BLaER1 (cell line): ENCODE measurements around the gene RALGAPB.
A peak's percentile ranks its signal among the peaks of the same experiment; 100 is the strongest.

Experiments
- H3K27ac ChIP-seq: shearing (Covaris generic); formaldehyde crosslinking; 2 replicates; pipeline ENCODE4 v1.8.1; 2022
- H3K27me3 ChIP-seq: shearing (Covaris generic); formaldehyde crosslinking; 2 replicates; pipeline ENCODE4 v1.8.1; 2022
- H3K36me3 ChIP-seq: shearing (Covaris generic); formaldehyde crosslinking; 2 replicates; pipeline ENCODE4 v1.8.1; 2022
- H3K4me1 ChIP-seq: shearing (Covaris generic); formaldehyde crosslinking; 2 replicates; pipeline ENCODE4 v1.8.1; 2022
- H3K4me2 ChIP-seq: shearing (Covaris generic); formaldehyde crosslinking; 2 replicates; pipeline ENCODE4 v1.8.1; 2022
- H3K4me3 ChIP-seq: shearing (Covaris generic); formaldehyde crosslinking; 2 replicates; pipeline ENCODE4 v1.8.1; 2022
- H3K9ac ChIP-seq: shearing (Covaris generic); formaldehyde crosslinking; 2 replicates; pipeline ENCODE4 v1.8.1; 2022
- H3K9me3 ChIP-seq: shearing (Covaris generic); formaldehyde crosslinking; 2 replicates; pipeline ENCODE4 v1.8.1; 2022
- H4K20me1 ChIP-seq: shearing (Covaris generic); formaldehyde crosslinking; 2 replicates; pipeline ENCODE4 v1.8.1; 2022
- Cebpa-rat ChIP-seq: shearing (Covaris generic); IDR thresholded peaks from 2 replicates; pipeline ENCODE4 v1.8.1; 2022

Gene RALGAPB

GRCh38 chr20:38446441-38447209 lies 26.0 kb upstream of the RALGAPB start:
- Histone ChIP-seq H3K4me3 (peak overlapping the region; percentile 81), H3K27me3 (no peaks in the 10 kb centered on the region), H3K27ac (peak overlapping the region; percentile 93), H3K4me1 (peaks cover 36% of the 10 kb centered on the region), H4K20me1 (no peaks in the 10 kb centered on the region), H3K4me2 (peak overlapping the region; percentile 84), H3K9me3 (no peaks in the 10 kb centered on the region), H3K36me3 (peaks cover 25% of the 10 kb centered on the region), H3K9ac (peak overlapping the region; percentile 90)
- no peak for TF ChIP-seq Cebpa-rat

GRCh38 chr20:38447251-38447661 lies 25.4 kb upstream of the RALGAPB start:
- peaks cover 25% of the 10 kb centered on the region for H3K36me3 ChIP-seq
- H3K9me3 ChIP-seq = no peaks in the 10 kb centered on the region
- peak overlapping the region; percentile 84 for H3K4me2 ChIP-seq
- H3K27me3 ChIP-seq = no peaks in the 10 kb centered on the region
- peaks cover 30% of the 10 kb centered on the region for H3K4me1 ChIP-seq
- H3K27ac ChIP-seq = peak overlapping the region; percentile 93
- no peak for TF ChIP-seq Cebpa-rat
- H4K20me1 ChIP-seq = no peaks in the 10 kb centered on the region
- peak overlapping the region; percentile 90; the same call in 1 of the 2 replicates for H3K9ac ChIP-seq
- H3K4me3 ChIP-seq = peak overlapping the region; percentile 81

GRCh38 chr20:38447931-38448675 lies 24.5 kb upstream of the RALGAPB start:
- Histone ChIP-seq H3K4me1 (peaks cover 25% of the 10 kb centered on the region), H3K4me3 (no peak overlapping the region), H3K9ac (no peak overlapping the region), H3K27ac (no peak overlapping the region), H3K36me3 (peaks cover 25% of the 10 kb centered on the region), H3K27me3 (no peaks in the 10 kb centered on the region), H3K4me2 (peak overlapping the region; percentile 84), H3K9me3 (no peaks in the 10 kb centered on the region), H4K20me1 (no peaks in the 10 kb centered on the region)
- TF ChIP-seq Cebpa-rat = no peak

- H3K27ac ChIP-seq = no peak overlapping the region
Measured at GRCh38 chr20:38449046-38449445, 23.6 kb upstream of the RALGAPB start.

GRCh38 chr20:38450412-38450975 lies 22.1 kb upstream of the RALGAPB start:
- no peak for TF ChIP-seq Cebpa-rat
- Histone ChIP-seq H3K9me3 (no peaks in the 10 kb centered on the region), H3K4me2 (no peak overlapping the region), H3K4me3 (no peak overlapping the region), H4K20me1 (no peaks in the 10 kb centered on the region), H3K36me3 (peaks cover 25% of the 10 kb centered on the region), H3K4me1 (peaks cover 31% of the 10 kb centered on the region), H3K27ac (no peak overlapping the region), H3K9ac (no peak overlapping the region), H3K27me3 (no peaks in the 10 kb centered on the region)

More at GRCh38 chr20:38449046-38449445, 23.6 kb upstream of the RALGAPB start:
- Histone ChIP-seq H4K20me1 (no peaks in the 10 kb centered on the region), H3K36me3 (peaks cover 25% of the 10 kb centered on the region), H3K27me3 (no peaks in the 10 kb centered on the region), H3K9me3 (no peaks in the 10 kb centered on the region), H3K4me1 (peaks cover 29% of the 10 kb centered on the region), H3K4me3 (no peak overlapping the region), H3K4me2 (no peak overlapping the region), H3K9ac (no peak overlapping the region)
- no peak for TF ChIP-seq Cebpa-rat

- Histone ChIP-seq H3K9me3 (no peaks in the 10 kb centered on the region), H3K4me1 (peaks cover 12% of the 10 kb centered on the region), H3K27ac (no peak overlapping the region), H3K36me3 (peaks cover 25% of the 10 kb centered on the region), H3K4me3 (no peak overlapping the region), H3K9ac (no peak overlapping the region), H3K27me3 (no peaks in the 10 kb centered on the region), H3K4me2 (no peak overlapping the region), H4K20me1 (no peaks in the 10 kb centered on the region)
- TF ChIP-seq Cebpa-rat = no peak
Measured at GRCh38 chr20:38452880-38453624, 19.6 kb upstream of the RALGAPB start.

GRCh38 chr20:38453941-38454340 lies 18.7 kb upstream of the RALGAPB start:
- Histone ChIP-seq H3K9ac (no peak overlapping the region), H3K4me1 (peaks cover 6% of the 10 kb centered on the region; the same call in 1 of the 2 replicates), H3K27ac (no peak overlapping the region), H3K9me3 (no peaks in the 10 kb centered on the region), H3K4me2 (no peak overlapping the region), H3K36me3 (peaks cover 24% of the 10 kb centered on the region), H3K4me3 (no peak overlapping the region), H4K20me1 (no peaks in the 10 kb centered on the region), H3K27me3 (no peaks in the 10 kb centered on the region)
- TF ChIP-seq Cebpa-rat = no peak

GRCh38 chr20:38454556-38455473 lies 17.8 kb upstream of the RALGAPB start:
- H3K4me3 ChIP-seq = no peak overlapping the region
- no peaks in the 10 kb centered on the region for H4K20me1 ChIP-seq
- H3K4me1 ChIP-seq = peaks cover 6% of the 10 kb centered on the region; the same call in 1 of the 2 replicates
- no peaks in the 10 kb centered on the region for H3K9me3 ChIP-seq
- no peak overlapping the region for H3K9ac ChIP-seq
- TF ChIP-seq Cebpa-rat = no peak
- H3K4me2 ChIP-seq = no peak overlapping the region
- H3K36me3 ChIP-seq = peaks cover 16% of the 10 kb centered on the region
- H3K27ac ChIP-seq = no peak overlapping the region
- H3K27me3 ChIP-seq = no peaks in the 10 kb centered on the region
